GM18499 (cell line): Measurements from ENCODE around the gene AK8.

Experiments used
- ATAC-seq: cut with Tn5 transposase; IDR thresholded peaks from one replicate; pipeline ENCODE4 v1.9.1; 2021; ENCODE audit warnings: moderate number of reproducible peaks; ENCODE audit not compliant: insufficient read depth, unreplicated experiment

AK8 gene, protein sequence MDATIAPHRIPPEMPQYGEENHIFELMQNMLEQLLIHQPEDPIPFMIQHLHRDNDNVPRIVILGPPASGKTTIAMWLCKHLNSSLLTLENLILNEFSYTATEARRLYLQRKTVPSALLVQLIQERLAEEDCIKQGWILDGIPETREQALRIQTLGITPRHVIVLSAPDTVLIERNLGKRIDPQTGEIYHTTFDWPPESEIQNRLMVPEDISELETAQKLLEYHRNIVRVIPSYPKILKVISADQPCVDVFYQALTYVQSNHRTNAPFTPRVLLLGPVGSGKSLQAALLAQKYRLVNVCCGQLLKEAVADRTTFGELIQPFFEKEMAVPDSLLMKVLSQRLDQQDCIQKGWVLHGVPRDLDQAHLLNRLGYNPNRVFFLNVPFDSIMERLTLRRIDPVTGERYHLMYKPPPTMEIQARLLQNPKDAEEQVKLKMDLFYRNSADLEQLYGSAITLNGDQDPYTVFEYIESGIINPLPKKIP

DNA sequence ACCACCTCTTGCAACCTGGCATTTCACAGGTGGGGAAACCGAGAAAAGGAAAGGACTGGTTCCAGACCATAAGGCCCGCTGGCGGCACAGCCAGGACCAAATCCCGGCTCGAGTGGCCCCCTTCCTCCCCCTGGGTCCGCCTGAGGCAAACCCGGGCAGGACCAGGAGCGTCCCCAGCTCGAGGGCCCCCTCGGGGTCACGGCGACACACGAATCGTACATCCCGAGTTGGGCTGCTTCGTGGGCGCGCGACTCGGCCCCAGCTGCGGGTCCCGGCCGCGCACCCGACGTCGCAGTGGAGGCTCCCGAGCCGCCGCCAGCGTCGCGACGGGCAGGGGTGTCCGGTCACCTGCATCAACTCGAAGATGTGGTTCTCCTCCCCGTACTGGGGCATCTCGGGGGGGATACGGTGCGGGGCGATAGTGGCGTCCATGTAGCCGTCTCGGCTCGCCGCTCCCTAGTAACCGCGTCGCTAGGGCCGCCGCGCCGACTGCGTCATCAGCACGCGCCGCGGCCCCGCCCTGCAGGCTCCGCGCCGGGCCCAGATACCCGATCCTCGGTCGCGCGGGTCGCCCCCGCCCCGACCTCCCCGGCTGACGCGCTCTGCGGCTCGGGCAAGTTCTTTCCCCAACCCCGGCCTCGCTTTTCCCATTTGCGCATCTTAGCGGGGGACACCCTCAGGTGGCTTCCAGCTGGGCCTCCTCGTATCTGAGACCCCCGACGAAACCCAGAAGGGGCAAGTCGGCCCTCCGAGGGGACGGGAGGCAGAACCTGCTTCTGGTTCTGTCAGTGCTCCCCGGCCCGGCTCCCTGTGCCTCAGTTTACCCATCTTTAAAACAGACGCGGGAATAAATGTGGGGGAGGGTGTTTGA lies at the start of gene AK8:
Gene AK8, minus strand, starts transcription at position 461 of the 871 bp plus-strand sequence. Its CDS starts 29 bp downstream, at position 432.
- ATAC-seq: no peak

DNA sequence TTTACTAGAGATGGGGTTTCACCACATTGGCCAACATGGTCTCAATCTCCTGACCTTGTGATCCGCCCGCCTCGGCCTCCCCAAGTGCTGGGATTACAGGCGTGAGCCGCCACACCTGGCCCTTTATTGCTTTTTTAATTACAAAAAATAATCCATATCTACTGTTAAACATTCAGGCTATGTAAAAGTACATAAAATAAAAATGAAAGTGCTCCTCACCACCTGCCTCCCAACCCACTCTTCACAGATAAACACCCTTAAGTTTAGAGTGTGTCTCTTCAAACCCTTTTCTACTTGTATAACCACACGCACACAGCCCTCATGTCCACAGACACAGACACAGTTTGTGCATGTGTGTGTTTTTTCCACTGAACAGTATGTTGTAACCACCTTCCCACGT lies 49.6 kb upstream of the AK8 start:
- ATAC-seq: no peak

DNA sequence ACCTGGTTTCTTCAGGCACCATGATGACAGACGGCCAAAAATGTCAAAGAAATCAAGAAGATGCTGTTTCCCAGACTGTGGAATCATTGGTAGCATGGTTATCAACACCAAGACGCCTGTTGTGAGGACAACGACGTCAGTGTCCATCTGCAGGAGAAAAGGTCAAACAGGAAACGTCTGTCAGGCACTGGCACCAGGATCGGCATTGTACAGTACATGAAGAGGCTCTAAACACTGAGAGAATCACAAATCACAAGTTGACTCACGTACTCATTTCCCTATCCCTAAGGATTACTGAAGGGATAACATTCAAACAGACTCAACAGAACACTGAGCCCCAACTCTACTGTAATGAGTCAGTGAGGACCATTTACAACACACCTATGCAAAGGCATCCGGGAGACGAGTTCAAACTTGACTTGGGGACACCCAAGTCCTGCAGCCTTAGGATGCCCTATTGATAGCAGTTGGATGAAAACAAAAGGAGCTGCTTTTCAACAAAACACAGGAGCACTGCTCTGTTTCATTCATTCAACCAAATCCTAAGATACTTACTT lies 45.3 kb upstream of the AK8 start:
- ATAC-seq: no peak

DNA sequence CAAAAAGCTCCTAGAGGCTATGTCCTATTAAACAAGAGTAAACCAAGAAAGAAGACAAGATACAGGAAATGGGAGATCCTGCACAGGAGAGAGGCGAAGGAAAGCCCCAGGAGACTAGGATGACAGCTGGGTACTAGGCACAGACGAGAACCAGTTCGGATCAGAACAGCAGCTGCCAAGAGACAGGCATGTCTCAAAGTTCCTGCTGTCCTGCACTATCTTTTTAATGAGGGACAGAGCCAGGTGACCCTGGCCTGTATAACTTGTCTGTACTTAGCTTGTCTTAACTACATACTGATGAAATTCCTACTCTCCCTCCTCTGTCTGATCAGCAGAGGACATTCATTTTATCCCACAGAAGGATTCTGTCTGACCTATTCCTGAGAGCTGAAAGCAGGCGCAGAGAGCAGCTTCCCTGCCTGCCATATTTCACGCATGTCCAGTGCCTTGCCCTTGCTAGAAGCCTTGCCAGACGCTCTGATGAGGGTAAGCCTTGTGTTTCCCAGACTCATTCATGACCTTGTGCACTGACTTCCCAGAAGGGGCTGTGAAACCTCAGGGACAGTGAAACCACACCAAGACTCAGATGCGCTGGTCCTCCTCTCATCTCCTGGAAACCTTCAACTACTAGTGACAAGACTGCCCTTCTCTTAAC lies 41.7 kb upstream of the AK8 start:
- no peak for ATAC-seq

DNA sequence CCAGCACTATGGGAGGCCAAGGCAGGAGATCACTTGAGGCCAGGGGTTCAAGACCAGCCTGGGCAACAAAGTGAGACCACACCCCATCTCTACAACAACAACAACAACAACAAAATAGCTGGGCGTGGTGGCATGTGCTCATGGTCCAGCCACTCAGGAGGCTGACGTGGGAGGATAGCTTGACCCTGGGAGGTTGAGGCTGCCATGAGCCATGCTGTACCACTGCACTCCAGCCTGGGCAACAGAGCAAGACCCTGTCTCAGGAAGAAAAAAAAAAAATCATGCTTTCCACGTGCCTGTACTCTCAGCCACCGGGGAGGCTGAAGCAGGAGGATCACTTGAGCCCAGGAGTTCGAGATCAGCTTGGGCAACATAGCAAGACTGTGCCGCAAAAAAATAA lies 36.8 kb upstream of the AK8 start:
- no peak for ATAC-seq

DNA sequence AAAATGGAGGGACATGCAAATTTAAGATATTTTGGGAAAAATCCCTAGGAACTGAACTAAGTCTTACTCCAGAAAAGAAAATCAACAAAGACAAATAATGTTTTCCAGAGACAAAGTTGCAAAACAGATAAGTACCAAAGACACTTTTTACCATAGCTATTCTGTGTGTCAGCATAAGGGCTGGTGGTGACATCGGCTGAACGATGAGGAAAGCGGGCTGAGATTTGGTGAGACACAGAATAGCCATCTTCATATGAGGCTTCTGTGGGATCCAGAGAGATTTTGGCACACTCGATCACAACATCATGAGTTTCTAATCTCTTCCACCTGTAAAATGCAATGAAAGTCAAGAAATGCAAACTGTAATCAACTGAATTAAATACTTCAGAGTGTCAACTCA lies 34.0 kb upstream of the AK8 start:
- ATAC-seq: no peak

DNA sequence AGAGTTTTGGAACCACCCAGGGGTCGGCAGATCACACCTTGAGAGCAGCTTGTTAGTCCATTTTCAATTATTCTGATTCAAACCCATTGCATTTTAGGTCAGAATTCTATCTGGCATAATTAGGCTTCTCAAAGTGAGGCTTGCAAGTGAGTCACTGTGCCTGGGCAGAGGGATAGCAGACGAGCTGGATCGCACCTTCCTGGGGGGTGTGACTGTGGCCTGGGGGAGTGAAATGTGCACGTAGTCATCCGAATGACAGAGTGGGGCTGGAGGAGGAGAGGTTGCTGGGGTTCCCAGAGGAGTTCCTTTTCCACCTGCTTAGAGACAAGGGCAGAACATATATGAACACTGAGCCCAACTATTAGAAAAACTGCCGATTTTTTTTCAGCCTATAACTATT lies 32.3 kb upstream of the AK8 start:
- ATAC-seq: no peak

DNA sequence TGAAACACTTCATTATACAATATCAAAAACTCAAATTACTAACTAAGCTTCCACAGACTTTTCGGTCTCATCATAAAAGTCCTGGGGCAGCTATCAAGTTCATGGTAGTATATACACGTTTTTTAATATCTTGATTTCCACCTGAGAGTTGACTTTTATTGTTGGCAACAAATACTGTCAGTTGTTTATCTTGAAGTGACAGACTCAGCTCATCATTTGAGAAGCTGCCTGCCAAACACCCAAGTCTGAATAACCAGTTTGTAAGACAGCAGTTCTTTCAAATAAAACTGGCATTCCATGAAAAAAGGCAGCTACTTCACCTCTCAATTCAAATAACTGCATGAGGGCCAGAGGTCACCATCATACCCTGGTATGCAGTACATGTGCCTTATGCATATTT lies 31.2 kb upstream of the AK8 start:
- ATAC-seq: no peak

DNA sequence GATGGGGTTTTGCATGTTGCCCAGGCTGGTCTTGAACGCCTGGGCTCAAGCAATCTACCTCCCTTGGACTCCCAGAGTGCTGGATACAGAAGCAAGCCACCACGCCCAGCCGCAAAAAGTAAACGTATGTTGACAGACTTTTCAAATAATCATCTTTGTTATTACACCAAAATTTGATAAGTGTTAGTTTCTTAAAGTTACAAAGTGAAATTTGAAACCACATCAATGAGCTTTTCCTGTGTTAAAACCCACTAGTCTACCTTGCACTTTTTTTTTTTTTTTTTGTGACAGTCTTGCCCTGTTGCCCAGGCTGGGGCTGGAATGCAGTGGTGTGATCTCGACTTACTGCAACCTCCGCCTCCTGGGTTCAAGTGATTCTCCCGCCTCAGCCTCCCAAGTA lies 30.6 kb upstream of the AK8 start:
- ATAC-seq: no peak

DNA sequence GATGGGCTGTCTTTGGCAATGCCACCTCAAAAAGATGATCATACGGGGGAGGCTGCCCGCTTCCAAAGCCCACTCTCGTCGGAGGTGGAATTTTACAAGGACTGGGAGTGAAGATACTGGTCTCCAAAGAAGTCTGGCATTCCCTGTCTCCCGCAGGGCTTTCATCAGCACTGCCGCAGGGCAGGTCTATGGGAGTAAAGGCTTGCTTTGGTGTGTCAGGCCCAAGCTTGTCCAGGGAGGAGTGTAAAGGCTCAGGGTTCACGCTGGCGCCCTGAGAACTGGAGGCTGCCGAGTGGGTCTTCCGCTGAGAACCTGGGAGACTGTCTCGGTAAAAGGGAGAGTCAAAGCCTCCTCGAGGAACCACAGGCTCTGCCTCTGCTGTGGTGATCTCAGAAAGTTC lies 27.6 kb upstream of the AK8 start:
- ATAC-seq: no peak

DNA sequence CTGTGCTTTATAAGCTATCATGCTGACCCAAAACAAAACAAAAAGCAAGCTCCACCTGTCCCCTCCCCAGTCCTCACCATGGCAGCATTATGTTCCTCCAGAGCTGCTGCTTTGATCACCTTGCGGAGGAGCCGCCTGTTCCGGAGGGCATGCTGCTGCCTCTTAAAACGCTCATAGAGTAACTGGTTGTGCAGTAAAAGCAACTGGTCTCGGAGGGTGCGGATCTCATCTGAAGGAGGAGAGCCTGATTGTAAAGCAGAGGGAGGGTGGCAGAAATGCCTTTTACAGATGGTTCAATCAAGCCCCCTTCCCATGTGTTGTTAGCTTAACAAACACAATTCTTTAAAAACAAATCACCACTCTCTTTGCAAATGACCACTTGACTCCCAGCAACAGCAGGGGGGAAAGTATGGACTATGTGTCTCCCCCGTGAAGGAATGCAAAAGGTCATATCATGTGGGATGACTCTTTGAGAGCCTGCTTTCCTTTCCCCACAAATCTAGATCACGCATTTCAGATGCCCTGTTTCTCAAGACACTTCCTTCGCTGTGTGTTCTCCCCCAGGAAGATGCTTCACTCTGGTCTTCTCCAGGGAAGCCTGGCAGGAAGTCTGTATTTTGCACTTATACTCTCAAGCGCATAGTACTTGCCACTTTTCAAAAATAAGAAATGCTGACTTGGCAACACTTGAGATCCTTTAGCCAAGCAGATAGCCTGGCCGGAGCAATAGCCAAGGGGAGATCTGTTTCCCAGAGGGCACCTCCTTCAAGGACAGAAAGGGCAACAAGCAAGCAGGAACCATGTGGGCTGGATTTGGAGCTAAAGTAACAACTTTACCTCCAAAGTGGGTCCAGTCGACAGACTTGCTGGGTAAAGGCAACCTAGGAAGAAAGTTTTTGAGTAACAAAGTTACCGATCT lies 25.7 kb upstream of the AK8 start:
- no peak for ATAC-seq

DNA sequence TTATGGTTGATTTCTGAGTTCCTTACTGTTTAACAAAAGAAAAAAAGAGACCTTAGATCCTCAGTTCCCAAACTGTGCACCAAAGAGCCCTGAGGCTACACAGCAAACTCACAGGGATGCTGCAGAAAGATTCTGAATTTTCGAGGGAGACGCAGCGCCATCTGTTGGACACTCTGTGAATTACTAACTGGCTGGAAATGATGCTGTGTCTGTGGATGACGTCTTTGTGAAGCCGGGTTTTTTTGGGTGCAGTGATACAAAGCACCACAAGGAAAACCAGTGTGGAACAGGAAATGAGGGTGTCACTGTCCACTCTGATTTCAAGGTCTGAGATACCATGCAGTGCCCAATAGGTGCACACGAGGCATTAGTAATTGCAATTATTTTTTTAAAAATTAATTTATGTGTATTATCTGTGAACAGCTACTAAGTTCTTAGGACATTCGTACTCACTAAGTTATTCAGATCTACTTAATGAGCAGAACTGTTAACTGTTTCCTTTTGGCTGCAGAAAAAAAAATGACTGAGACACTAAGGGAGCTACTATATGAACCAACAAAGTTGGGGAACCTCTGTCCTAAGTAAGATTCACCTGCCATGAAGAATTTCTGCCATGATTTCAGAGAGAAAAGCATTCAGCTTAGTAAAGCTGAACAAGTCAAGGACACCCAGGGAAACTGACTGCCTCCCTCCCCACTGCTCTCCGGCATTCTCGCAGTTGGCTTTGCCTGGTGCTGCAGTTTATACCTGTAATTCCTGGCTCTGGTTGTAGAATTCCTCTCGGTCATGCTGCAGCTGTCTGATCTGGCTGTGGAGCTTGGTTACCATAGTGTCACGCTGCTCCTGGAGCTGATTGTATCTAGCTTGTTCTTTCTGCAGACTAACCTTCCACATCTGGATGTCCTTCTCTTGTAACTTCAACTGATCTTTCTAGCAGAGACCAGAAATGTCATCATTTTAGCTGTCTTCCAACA lies 24.1 kb upstream of the AK8 start:
- ATAC-seq: no peak

DNA sequence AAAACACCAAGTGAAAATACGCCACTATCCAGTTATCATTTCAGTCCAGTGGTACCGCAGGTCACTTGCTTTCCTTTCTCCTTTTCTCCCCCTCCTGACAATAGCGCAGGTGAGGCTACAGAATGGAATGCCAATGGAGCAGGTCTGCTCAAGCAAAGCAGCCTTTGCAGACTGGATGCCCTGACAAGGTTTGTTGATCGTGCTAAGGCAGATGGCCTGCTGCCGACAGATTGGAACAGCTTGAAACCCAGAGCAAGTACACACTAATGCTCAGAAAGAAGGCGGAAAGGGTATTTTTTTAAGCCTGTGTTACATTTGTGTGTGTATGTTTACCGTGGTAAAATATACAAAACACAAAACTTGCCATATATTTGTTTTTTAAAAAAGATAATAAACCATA lies 20.0 kb upstream of the AK8 start:
- no peak for ATAC-seq

DNA sequence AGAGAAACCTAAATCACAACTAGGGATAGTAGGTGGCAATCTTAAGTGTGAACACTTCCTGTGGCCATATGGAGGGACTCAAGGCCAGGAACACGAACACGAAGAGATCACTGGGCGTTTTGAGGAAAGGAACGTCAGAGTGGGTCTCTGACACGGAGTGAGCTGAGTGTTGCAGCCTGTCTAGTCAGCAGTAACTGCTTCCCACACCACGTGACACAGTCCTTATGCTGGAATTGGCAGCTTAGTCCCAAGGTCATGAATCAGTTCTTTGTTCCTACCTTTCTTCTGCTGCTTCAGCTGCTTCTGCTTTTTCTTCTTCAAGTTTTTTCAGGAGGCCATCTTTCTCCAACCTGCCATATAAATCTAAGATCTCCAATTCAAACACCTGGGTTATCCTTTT lies 18.8 kb upstream of the AK8 start:
- no peak for ATAC-seq

DNA sequence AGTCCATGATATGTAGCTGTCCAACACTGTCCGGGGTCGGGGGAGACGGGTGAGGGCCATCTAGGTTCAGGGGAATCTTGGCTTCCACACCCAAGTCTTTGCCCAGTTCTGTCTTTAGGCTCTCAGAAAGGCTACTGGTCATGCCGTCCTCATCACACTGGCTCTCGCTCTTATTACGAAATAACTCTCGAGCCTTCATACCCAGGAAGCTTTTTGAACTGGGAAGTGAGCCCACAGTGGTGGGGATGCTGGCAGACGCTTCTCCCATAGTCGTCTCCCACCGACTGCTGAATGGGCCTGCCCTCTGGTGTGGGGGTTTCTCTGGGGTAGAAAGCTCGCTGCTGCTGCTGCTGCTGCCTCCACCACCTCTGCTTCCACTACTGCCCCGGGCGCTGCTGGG lies 18.2 kb upstream of the AK8 start:
- no peak for ATAC-seq

DNA sequence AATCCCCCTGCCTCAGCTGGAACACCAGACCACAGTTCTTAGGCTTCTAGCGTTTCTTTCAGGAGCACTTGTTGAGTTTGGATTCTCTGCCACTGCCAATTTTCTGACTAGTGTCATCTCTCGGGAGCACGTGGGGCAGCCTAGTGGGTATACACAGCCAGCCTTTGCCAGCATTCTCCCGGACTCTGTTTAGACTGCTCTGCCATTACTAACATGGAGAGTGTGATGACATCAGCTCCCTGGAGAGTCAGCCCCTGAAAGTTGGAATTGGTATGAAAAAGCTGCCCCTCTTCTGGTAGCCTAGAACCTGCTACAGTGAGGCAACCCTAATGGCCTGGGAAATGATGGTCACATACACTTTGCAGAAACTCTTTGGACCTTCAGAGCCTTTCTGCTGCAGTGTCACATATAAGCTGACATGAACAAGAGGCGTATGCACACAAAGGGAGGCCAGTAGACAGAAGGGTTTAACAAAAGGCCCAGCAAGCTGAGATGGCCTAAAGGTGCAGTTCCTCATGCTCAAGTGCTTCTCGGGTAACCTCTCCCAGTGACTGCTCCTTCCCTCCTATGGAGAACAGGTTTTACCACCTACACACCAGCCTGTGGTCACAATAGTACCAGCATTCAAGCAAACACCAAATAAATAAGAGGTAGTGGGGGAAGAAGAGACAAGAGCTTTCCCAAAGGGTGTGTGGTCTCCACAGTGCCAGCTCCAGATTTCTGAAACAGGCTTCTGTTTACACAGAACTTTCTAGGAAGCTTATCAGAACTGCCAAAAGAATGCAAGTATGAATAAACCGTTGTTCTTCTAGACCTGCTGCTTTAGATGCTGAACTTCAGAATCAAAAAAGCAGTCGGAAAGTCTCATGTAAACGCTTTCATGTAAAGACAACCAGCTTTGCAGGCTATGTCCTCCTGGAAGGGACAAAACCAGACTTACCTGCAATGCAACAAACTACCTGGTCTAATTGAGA lies 17.1 kb upstream of the AK8 start:
- no peak for ATAC-seq

DNA sequence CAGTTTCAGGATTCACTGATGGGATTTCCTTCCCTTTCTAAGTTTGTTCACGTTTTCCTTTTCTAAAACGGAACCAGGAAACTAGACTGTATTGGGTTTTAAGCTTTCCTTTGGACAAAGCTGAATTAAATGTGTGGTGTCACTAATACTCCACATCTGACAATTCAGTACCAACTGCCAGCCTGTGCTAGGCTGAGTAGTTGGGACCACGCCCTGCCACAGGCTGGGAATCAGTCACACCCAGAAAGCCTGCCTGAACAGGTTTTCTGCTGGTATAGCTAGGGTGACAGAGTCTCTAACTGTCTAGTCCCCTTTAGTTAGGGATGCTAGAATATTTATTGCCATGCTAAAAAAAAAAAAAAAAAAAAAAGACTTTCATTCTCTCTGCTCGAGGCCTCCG lies 16.3 kb upstream of the AK8 start:
- ATAC-seq: no peak
